ENCODE data around the gene ABHD6. TPM values are rescaled to one million over a fixed set of nuclear protein-coding genes. Genes with fewer than 3 reads are reported as not detected.
"Not testable (repeated sequence)": the region's sequence is repeated elsewhere in the genome, so short reads cannot be mapped to it uniquely, and the experiment has no call there.

The ABHD6 gene
- total RNA-seq, 1 donor from 2014 or later: 4.1 TPM

DNA sequence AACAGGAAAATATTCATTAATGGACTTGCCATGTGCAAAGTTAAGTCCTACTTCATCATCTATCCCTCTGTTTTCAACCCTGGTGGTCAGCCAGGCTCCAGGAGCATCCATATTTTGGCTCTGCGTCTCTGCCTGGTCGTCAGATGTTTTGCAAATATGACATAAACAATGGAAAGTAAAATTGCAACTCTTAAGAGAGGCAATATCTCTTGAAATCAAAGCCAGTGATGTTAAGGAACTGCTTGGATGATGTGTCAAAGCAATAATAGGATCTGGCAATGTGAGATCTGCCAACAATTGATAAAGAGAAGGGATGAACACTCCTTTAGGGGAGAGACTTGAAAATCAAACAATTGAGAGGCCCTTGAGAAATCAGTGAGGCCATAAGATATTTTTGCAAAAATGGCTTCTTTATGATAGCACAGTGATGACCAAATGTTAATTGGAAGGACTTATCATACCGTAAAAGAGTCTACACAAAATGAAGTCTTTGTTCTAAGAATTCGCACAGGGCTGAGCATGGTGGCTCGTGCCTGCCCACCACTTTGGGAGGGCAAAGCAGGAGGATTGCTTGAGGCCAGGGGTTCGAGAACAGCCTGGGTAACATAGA lies 6.5 kb downstream of the ABHD6 start:
- no peak for ATAC-seq

DNA sequence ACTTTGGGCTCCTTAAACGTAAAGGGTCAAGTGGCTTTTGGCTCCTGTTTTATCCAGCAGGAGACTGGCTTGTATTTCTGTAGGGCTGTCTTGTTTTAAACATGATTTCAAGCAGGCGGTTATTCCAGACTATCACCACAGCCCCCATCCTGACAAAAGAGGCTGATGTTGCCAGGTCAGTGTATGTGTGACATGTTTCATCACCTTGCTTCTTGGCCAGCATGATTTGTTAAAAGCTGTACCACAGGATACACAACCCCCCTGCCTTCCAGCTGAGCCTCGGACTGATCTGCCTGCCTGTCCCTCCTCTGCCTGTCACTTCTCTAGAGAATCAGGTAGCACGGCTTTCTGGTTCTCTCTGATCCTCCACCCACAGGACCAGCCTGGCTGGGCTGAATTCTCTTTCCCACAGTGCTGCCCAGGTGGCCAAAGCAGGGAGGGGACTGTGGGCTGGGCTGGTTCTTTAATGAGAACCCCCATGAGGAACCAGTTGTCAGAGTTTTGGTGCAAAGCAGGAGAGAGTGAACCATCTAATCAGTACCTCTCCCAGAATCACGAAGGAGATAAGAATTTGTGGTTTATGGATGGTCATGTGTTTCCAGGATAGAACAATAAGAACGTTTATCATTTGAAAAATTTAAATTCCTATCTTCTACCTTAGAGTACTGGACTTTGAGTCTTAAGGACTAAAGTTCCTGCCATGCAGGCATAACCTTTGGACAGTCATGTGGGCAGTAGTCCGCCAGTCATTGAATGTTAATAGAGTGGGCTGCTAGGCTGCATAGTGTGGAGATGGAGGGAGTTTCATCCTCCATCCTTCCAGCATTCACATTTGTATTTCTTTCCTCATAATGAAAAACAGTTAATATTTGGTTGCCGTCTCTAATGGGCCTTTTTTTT lies 8.8 kb downstream of the ABHD6 start:
- ATAC-seq: no peak

DNA sequence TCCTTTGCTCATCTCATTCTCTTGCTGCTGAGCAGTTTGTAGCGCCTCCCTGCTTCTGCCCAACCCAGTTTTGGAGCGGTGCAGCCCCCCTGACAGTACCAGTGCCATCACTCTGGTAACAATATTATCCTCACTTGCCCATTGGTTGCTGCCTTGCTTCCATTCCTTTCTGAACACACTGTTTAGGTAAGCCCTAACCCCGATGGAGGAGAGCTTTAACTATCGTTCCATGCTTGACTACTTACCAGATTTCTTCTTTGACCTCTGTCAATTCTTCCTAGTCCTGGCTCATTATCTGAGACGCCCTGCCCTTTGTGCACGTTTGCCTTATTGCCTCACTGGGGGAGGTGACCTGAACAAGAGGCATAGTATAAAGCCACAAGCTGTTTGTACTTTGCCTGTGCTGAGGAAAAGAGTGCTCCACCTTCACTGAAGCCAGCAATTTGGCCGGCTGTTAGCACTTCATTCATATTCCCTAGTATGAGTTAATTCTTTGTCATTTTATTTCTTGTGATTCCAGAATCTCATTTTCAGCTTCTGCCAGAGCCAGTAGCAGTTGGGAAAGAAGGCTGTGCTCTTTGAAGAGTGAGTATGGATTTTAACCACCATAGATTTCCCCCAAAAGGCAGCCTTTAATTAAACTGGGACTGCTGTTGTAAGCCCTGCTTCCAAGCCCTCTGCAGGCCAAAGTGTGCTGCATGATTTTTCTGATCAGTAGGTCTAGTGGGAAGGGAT lies 11.9 kb downstream of the ABHD6 start:
- ATAC-seq: peak; percentile 74

DNA sequence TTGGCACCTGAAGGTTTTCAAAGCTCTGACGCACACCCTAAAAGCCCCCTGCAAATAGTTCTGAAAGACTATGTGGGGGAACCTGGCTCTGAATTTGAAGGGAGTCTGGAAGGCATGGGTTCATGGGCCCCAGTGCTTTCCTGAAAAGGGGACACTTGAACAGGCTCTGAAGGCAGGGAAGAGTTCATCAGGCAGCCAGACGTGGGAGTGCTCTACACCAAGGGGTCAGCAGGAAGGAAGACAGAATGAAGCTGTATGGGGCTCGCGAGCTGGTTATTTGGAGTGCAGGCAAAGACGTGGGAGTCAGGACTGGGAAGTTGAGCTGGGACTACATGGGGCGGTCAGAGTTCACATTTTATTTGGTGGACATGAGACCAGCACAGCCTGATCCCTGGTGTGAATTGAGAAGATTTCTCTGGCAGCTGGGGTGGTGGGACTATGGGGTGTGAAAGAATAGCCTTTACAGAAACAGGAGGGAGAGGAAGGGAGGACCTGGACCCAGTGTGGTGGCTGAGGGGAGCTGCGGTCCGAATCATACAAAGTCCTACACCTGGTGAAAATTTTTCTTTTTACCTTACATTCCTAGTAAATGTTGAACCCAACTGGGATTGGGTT lies 12.6 kb downstream of the ABHD6 start:
- ATAC-seq: no peak

DNA sequence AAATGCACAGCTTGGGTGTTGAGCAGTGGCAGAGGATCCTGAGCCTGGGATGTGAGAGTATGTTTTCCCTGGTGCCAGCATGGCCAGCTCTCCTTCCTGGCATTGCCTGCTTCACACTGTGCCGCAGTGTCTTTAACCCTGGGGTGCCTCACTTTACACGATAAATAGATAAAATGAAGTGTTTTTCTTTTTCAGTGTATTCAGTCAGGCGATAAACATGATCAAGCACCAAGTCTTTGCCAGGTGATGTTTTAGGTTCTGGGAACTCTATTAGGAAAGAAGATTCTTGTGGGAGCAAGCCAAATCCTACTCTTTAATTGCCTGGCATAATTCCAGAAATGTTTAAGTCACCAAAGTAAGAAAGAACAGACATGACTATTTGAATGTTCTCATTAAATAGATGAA lies 14.0 kb downstream of the ABHD6 start:
- no peak for ATAC-seq

DNA sequence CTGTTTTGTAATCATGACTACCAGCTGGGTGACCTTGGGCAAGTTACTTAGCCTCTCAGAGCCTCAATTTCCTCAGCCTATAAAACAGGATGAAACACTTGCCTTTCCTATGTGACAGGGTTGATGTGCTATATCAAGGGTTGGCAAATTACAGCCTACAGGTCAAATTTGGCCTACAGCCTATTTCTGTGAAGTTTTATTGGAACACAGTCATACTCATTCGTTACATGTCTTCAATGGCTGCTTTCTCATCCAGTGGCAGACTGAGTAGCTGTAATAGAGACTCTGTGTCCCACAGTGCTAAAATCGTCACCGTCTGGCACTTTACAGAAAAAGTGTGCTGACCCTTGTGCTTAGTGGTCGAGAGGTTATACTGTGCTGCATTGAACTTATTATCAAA lies 16.6 kb downstream of the ABHD6 start:
- no peak for ATAC-seq

DNA sequence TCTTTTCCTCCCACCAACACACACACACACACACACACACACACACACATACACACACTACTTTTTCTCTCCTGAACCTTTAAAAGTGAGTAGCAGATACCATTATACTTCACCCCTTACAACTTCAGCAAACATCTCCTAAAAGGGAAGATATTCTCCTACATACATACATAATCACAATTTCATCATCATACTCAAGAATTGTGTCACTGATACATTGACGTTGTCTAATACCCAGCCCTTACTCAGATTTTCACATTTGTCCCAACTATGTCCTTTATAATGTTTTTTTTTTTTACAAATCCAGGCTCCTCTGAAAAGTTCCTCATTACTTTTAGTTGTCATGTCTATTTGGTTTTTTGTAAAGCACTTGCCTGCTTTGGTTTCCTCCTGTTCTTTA lies 18.5 kb downstream of the ABHD6 start:
- no peak for ATAC-seq

DNA sequence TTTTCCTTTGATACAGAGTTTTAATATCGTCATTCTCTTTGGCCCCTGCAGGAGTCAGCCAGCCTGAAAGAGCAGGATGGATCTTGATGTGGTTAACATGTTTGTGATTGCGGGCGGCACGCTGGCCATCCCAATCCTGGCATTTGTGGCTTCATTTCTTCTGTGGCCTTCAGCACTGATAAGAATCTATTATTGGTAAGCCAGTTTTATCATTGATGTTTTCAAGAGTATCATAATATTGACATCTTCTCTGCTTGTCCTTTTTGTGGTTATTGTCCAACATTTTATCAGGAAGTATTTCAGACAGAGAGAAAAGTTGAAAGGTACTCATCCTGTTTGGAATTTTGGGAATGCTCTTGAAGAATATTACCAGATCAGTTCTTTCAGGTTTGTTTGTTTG lies 18.9 kb downstream of the ABHD6 start:
- ATAC-seq: no peak

DNA sequence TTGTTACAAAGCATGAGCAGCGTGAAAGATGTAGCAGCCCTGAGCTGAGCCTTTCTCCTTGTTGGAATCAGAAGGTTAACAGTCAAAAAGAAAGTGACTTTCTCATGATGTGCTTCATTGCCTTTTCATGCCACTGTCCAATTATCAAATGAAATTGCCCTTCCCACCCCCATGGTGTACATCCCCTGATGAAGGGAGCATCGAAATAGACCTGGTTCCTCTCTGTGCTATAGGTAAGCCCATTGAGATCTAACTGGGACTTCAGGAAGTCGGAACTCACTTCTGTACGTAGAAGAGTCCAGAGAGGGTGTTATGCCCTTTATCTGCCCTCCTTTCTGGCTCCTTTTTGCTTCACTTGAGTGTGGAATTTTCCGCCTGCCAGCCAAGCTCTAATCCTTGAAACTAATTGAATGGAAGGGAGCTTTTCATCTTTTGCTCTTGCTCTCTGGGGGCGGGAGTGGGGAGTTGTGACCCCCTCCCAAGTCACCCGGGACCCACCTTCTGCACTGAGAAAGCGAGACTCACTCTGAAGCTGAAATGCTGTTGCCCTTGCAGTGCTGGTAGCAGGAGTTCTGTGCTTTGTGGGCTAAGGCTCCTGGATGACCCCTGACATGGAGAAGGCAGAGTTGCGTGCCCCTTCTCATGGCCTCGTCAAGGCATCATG lies 20.9 kb downstream of the ABHD6 start:
- ATAC-seq: no peak

DNA sequence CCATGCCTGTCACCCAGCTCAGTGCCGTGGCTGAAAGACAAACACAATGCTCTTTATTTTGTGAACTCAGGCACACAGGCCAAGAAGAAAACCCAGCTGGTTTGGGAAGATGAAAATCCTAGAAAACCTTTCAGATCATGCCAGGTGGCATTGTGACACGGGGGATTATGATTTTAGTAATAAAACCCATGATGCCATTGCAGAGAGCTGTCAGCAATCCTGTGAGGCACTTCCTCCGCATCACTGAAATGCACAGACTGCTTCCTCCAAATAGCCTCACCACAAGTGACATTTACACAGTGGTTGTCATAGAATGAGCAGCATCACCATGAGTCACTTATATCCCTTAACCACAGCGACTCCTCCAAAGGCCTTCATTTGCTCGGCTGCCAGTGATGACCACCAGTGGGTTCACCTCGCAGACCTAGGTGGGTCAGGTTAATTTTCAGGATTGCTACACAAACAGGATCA lies 22.7 kb downstream of the ABHD6 start:
- ATAC-seq: peak; percentile 56

DNA sequence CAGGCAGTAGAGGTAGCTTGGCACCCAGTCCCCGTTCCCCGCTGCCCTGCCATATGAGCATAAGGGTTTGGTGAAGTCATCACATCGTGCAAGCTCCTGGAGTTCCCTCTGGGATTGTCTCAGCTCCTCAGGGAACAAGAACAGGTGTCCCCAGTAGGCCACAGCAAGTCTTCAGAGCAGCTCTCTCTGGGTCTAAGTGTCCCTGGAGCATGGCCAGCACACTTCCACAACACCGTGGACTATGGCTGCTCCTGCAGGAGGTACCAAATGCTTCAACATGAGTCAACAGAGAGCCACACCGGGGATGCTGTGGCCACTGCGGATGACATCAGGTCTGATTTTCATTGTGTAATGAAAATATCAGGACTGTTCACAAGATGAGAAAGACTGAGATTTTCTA lies 23.1 kb downstream of the ABHD6 start:
- no peak for ATAC-seq

DNA sequence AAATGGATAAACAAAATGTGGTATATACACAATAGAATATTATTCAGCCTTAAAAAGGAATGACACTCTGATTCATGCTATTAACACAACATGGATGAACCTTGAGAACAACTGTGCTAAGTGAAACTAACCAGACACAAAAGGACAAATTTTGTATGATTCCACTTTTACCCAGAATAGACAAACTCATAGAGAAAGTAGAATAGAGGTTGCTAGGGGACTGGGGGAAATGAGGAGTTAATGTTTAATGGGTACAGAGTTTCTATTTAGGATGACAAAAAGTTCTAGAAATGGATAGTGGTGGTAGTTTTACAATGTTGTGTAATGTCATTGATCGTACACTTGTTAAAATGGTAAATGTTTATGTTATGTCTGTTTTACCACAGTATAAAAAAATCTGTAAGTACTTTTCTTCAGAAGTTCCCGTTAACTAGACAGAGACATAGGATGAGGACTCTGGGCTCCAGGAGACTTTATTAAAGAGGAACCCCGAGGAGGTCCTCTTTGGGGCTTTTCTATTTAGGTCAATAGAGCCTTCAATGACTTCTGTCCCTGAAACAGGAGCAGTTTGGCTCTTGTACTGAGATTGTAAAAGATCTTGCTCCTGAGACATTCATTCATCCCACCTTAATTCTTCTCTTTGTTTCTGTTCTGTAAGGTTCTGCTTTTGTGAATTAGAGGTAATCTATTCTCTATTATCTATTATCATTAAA lies 24.5 kb downstream of the ABHD6 start:
- ATAC-seq: no peak

DNA sequence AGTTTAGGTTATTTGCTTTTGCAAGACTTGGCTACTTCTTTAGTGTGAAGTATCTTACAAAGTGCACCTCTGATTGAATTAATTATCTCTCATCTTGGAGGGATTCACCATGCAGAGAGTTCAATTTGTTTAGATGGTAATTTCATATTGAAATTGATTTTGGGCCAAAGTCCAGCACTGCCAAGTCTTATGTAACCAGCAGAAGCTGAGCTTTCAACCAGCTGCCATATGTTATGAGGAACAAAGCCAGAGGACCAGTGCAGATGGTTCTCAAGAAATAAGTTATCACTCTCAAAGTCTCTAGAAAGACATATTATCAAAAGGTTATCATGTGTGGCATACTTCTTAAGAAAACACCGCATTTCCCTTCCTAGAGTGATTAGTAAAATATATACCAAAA lies 29.0 kb downstream of the ABHD6 start:
- ATAC-seq: no peak

DNA sequence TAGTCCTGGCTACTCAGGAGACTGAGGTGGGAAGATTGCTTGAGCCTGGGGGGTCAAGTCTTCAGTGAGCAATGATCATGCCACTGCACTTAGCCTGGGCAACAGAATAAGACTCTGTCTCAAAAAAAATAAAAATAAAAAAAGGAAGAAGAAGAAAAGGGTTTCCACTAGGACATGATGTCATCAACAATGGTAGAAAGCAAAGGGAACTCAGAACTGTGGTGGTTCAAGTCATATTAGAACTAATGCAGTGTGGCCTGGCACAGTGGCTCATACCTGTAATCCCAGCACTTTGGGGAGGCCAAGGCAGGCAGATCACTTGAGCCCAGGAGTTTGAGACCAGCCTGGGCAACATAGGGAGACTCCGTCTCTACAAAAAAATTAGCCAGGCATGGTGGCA lies 30.0 kb downstream of the ABHD6 start:
- ATAC-seq: not testable (repeated sequence)

DNA sequence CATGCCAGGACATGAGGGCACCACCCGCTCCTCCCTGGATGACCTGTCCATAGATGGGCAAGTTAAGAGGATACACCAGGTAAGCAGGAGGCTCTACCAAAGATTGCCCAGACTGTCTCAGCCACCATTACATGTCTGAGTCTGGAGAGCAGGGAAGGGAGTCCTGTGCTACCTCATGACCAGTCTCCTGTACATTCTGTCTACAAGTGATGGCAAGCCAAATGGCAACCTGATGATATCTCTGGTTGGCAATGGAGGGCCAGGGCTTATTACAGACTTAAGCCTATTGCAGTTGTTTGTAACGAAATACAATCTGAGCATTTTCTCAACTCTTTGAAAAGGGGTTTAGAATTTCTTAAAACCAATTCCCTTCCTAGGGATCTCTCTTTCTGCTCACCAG lies 31.8 kb downstream of the ABHD6 start:
- no peak for ATAC-seq

DNA sequence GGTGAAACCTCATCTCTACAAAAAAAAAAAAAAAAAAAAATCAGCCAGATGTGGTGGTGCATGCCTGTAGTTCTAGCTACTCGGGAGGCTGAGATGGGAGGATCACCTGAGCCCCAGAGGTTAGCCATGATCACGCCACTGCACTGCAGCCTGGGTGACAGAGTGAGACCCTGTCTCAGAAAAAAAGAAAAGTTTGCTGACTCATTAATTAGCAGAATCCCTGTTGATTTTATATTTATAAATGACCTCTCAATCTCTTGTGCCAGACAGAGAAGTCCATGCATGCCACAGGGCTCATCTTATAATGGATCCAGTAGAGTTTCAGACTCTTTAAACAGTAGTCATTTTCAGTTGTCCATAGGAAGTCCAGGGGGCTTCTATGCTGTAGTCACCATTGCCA lies 32.9 kb downstream of the ABHD6 start:
- ATAC-seq: no peak

DNA sequence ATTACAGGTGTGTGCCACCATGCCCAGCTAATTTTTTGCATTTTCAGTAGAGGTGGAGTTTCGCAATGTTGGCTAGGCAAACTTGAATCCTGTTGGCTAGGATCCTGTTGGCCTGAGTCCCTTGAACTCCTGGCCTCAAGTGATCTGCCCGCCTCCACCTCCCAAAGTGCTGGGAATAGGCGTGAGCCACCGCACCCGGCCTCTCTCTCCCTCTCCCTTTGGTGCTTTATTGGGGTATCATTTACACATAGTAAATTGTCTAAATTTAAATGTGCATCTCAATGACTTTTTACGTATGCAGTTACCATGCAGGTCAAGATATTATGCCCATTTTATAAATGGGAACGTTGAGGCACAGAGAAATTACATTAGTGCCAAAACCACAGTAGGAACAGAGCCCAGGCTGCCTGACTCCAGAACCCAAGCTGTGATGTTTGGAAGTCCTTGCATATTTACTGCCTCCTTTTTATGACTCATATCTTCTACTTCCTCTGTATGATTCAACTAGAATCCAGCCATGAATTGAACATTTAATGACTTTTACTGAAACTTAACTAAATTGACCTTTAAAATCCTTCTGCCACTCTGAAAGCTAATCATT lies 34.4 kb downstream of the ABHD6 start:
- ATAC-seq: peak; percentile 75

DNA sequence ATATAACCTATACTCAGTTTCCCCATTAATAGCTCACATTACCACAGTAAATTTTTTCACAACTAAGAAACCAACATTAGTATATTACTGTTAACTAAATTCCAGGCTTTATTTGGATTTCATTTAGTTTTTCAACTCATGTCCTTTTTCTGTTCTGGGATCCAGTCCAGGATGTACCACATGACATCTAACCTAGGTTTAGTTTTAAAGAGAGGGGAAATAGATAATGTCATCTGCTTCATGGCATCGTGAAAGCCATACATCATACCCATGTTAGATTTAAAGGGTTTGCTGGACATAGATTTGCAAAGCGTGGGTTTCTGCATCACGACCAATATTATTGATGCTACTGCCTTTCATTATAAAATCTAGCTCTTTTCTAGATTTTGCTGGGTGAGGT lies 35.3 kb downstream of the ABHD6 start:
- no peak for ATAC-seq

DNA sequence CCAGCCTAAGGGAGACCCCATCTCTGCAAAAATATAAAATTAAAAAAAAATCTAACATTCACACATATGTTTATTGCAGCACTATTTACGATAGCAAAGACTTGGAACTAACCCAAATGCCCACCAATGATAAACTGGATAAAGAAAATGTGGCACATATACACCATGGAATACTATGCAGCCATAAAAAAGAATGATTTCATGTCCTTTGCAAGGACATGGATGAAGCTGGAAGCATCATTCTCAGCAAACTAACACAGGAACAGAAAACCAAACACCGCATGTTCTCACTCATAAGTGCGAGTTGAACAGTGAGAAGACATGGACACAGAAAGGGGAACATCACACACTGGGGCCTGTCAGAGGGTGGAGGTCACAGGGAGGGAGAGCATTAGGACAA lies 35.8 kb downstream of the ABHD6 start:
- not testable (repeated sequence) for ATAC-seq

DNA sequence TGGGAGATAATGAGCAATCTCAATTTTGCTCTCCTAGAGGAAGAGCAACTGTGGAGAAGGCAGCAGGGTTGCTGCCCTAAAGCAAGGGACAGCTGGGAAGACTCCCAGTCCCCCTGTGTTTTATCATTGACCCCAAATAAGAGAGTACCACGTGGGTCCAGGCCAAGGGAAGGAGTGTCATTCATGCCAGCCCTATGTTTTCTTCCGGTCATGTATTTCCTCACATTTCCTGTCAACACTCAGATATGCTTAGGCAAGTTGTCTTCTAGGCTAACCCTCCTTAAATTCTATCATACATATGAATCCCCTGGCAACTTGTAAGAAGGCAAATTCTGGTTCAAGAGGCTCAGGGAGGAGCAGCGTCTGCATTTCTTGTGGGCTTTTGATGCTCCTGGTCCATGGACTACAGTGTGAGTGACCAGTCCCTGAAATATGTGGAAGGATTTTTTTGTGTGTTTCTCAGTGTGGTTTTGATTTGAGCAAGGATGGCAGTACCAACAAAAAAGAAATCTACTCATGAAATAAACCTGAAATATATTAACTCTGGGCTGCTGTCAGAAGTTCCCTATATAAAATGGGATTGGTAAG lies 36.5 kb downstream of the ABHD6 start:
- no peak for ATAC-seq

DNA sequence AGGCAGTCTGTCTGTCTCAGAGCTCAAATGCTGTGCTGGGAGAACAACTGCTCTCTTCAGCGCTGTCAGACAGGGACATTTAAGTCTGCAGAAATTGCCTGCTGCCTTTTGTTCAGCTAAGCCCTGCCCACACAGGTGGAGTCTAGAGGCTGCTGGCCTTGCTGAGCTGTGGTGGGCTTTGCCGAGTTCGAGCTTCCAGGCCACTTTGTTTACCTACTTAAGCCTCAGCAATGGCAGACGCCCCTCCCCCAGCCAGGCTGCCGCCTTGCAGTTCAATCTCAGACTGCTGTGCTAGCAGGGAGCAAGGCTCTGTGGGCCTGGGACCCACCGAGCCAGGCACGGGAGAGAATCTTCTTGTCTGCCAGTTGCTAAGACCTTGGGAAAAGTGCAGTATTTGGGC lies 43.5 kb downstream of the ABHD6 start:
- ATAC-seq: no peak
